Effector memory CD4-positive, alpha-beta T cell (primary cell): ENCODE measurements around the gene FXYD1.

ENCODE experiments used
- DNase-seq, 3 donors: peaks; one replicate each; pipeline ENCODE4 v3.0.0-alpha.2; 2020
- H3K27ac ChIP-seq: 2 replicates; pipeline ENCODE4 v1.7.0; 2013; ENCODE audit warnings: mild to moderate bottlenecking, low read length, moderate library complexity; ENCODE audit not compliant: insufficient read depth, poor library complexity, severe bottlenecking
- H3K27me3 ChIP-seq: replicated peaks from 2 replicates; pipeline ENCODE4 v1.7.0; 2013; ENCODE audit warnings: mild to moderate bottlenecking, low read length; ENCODE audit not compliant: insufficient read depth, control insufficient read depth, poor library complexity, severe bottlenecking
- H3K36me3 ChIP-seq: 2 replicates; pipeline ENCODE4 v1.7.0; 2013; ENCODE audit warnings: mild to moderate bottlenecking, low read length, moderate library complexity; ENCODE audit not compliant: control insufficient read depth, insufficient read depth
- H3K4me1 ChIP-seq: 2 replicates; pipeline ENCODE4 v1.7.0; 2013; ENCODE audit warnings: low read length, mild to moderate bottlenecking; ENCODE audit not compliant: control insufficient read depth, insufficient read depth, poor library complexity, severe bottlenecking
- H3K4me3 ChIP-seq: 2 replicates; pipeline ENCODE4 v1.7.0; 2013; ENCODE audit warnings: low read length, low read depth, mild to moderate bottlenecking; ENCODE audit not compliant: insufficient read depth, poor library complexity, severe bottlenecking
- H3K9me3 ChIP-seq: 2 replicates; pipeline ENCODE4 v1.7.0; 2013; ENCODE audit warnings: mild to moderate bottlenecking, low read length, moderate library complexity; ENCODE audit not compliant: control insufficient read depth

FXYD1 gene

DNA sequence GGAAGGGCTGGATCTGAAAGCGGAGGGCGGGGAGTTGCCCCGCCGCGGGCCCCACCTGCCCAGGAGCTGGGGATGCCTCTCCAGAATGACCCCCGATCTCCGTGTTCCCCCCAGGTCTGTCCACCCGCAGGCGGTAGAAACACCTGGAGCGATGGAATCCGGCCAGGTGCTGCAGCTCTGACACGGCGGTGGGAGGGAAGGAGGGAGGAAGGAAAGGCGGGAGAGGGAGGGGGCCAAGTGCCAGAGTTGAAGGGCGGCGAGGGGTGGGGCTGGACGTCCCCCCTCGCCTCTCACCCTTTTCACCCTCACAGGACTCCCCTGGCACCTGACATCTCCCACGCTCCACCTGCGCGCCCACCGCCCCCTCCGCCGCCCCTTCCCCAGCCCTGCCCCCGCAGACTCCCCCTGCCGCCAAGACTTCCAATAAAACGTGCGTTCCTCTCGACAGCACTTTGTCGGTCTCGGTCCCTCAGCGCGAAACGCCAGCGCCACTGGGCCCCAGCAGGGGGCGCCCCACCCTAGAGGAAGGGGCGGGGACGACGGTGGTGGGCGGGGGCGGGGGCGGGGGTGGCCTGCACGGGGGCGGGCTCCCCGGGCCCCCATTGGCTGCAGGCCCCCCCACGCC, 4.1 kb downstream of the FXYD1 start:
- Histone ChIP-seq H3K27ac (no peak overlapping the region), H3K4me1 (peaks cover 46% of the 10 kb centered on the region), H3K36me3 (no peaks in the 10 kb centered on the region), H3K27me3 (no peaks in the 10 kb centered on the region), H3K9me3 (no peaks in the 10 kb centered on the region), H3K4me3 (peak overlapping the region; percentile 53)
- peak; percentile 59 to 60 (median 60) for DNase-seq

- no peak for DNase-seq
- Histone ChIP-seq H3K9me3 (no peaks in the 10 kb centered on the region), H3K27ac (peak within 1 kb of the TSS; percentile 42), H3K4me3 (peak within 1 kb of the TSS; percentile 53), H3K4me1 (peaks cover 46% of the 10 kb centered on the region), H3K36me3 (no peaks in the 10 kb centered on the region), H3K27me3 (no peaks in the 10 kb centered on the region)
These were observed 4.6 kb downstream of the FXYD1 start, which contains the start of gene FXYD7 for GRCh38 chr19:35143231-35143715. Gene FXYD7, plus strand, starts transcription at chr19:35143255. Its CDS starts 79 bp downstream, at chr19:35143334.

DNA sequence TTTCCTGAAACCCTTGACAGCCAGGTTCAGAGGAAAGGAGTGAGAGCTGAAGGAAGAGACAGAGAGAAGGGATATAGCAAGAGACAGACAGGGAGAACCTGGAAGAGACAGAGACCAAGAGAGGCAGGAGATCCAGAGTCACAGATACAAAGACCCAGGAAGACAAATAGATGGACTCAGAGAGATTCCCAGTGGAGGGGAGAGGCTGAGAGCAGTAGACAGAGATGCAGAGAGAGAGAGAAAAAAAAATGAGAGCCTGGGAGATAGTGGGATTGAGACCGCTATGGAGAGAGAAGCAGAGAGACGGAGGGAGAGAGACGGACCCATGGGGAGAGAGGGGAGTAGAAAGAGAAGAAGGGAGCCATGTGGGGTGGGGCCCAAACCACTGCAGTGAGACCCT, 5.2 kb downstream of the FXYD1 start:
- no peak overlapping the region for H3K4me3 ChIP-seq
- no peaks in the 10 kb centered on the region for H3K27me3 ChIP-seq
- no peaks in the 10 kb centered on the region for H3K36me3 ChIP-seq
- no peaks in the 10 kb centered on the region for H3K9me3 ChIP-seq
- peaks cover 46% of the 10 kb centered on the region for H3K4me1 ChIP-seq
- DNase-seq = no peak
- H3K27ac ChIP-seq = no peak overlapping the region

DNA sequence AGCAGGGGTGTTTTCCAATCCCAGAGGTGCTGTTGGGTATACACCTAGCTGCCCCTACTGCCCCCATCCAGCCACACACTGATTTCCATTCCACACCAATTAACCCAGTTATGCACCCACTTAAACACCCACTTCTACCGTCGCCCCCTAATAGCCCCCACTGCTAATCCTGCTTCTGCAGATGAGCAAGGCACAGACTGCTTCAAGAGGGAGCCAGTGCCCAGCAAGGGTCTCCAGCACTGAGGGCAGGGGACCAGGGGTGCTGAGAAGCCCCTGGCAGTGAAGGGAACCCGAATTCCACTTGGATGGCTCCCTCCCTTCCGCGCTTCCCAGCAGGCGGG, 5.6 kb downstream of the FXYD1 start:
- no peaks in the 10 kb centered on the region for H3K36me3 ChIP-seq
- no peak overlapping the region for H3K27ac ChIP-seq
- H3K4me1 ChIP-seq = peaks cover 46% of the 10 kb centered on the region
- no peaks in the 10 kb centered on the region for H3K9me3 ChIP-seq
- no peak for DNase-seq
- H3K27me3 ChIP-seq = no peaks in the 10 kb centered on the region
- H3K4me3 ChIP-seq = no peak overlapping the region

DNA sequence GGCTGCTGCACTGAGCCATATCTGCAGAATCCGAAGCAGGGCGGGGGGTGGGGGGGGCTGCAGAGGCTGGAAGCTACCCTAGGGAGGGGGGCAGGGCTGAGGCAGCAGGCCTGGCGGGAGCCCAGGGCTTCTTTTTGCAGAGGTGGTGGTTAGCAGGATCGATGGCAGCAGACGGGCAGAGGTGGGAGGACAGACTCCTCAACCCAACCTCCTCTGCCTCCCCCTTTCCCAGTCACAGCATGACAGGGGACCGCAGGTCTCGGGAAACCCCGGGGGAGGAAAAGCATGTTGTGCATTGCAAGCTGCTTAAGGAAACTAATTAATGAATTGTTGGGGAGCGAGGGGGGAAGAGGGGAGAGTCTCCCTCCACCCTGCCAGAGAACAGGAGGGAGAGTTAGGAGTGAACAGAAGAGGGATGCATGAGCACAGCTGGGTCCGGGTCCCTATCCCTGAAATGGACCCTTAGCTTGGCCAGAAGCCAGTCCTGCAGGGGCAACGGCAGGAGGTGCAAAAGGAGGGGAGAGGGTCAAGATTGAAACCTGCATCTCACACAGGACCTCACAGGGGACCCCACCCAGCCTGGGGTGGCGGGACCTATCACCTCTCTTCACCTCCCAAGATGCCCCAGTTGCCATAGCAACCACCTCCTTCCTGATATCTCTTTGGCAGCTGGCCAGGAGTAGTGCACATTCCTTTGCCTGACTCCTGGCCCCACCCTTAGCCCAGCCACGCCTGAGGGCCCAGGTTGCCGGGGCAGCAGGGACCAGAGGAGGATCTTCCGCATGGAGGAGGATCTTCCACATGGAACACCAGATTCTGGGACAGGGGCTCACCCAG, 6.2 kb downstream of the FXYD1 start:
- Histone ChIP-seq H3K4me1 (peaks cover 46% of the 10 kb centered on the region), H3K4me3 (no peak overlapping the region), H3K9me3 (no peaks in the 10 kb centered on the region), H3K36me3 (no peaks in the 10 kb centered on the region), H3K27me3 (no peaks in the 10 kb centered on the region), H3K27ac (peak overlapping the region; percentile 9)
- DNase-seq = peak in 1 of 3 donors; percentile 42

- peaks cover 33% of the 10 kb centered on the region for H3K4me1 ChIP-seq
- H3K36me3 ChIP-seq = no peaks in the 10 kb centered on the region
- H3K27me3 ChIP-seq = no peaks in the 10 kb centered on the region
- H3K4me3 ChIP-seq = no peak overlapping the region
- H3K9me3 ChIP-seq = no peaks in the 10 kb centered on the region
- H3K27ac ChIP-seq = no peak overlapping the region
- no peak for DNase-seq
These were observed 8.3 kb downstream of the FXYD1 start for GRCh38 chr19:35146746-35147459.

DNA sequence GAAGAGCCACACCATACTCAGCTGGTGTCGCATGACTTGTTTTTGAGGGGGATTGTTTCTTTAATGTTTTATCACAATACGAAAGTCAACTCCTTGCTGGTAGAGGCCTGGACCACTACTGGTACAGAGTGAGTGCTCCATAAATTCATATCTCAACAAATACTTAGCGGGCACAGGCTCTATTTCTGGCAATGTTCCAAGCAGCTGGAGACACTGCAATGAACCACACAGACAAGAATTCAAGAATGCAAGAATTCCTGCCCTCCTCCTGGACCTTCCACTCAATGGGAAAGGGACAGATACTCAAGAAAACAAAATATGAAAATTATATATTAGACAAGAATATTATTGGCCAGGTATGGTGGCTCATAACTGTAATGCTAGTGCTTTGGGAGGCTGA, 10.8 kb downstream of the FXYD1 start:
- Histone ChIP-seq H3K4me3 (no peak overlapping the region), H3K27me3 (no peaks in the 10 kb centered on the region), H3K9me3 (no peaks in the 10 kb centered on the region), H3K4me1 (peaks cover 18% of the 10 kb centered on the region), H3K27ac (no peak overlapping the region), H3K36me3 (no peaks in the 10 kb centered on the region)
- DNase-seq = no peak

GRCh38 chr19:35150445-35150844, 11.8 kb downstream of the FXYD1 start:
- DNase-seq = no peak
- Histone ChIP-seq H3K4me1 (peaks cover 9% of the 10 kb centered on the region), H3K27ac (no peak overlapping the region)

DNA sequence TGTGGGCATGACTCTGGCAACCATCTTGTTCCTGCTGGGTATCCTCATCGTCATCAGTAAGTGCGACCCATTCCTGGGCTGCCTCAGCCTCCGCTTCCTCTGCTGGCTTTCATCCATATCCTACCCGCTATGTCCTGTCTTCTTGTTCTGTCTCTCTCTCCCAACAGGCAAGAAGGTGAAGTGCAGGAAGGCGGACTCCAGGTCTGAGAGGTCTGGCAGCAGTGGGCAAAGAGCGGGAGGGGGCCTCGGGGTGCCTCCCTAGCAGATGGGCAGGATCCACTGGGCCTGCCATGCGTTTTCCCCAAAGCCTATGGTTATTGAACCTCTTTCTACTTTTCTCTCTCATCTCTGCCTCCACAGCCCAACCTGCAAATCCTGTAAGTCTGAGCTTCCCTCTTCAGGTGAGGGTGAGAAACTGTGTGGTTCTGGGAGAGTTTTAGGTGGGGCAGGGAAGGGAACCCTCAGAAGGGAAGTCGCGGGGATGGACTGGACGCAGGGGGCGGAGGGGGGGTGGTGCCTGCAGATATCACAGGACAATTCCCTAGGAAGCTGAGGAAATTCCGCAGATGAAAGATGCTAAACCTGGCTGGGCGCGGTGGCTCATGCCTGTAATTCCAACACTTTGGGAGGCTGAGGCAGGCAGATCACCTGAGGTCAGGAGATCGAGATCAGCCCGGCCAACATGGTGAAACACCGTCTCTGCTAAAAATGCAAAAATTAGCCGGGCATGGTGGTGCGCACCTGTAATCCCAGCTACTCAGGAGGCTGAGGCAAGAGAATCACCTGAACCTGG, 12.8 kb downstream of the FXYD1 start:
- Histone ChIP-seq H3K27ac (no peak overlapping the region), H3K27me3 (no peaks in the 10 kb centered on the region), H3K9me3 (no peaks in the 10 kb centered on the region), H3K4me3 (no peak overlapping the region), H3K4me1 (peaks cover 19% of the 10 kb centered on the region), H3K36me3 (peaks cover 6% of the 10 kb centered on the region)
- DNase-seq = no peak

More at GRCh38 chr19:35150445-35150844, 11.8 kb downstream of the FXYD1 start:
- no peaks in the 10 kb centered on the region for H3K27me3 ChIP-seq
- H3K4me3 ChIP-seq = no peak overlapping the region
- H3K36me3 ChIP-seq = no peaks in the 10 kb centered on the region
- no peaks in the 10 kb centered on the region for H3K9me3 ChIP-seq
